ENCODE measurements around the gene CCDC136. TPM values are rescaled to one million over a fixed set of nuclear protein-coding genes. Genes with fewer than 3 reads are reported as not detected.

CCDC136 gene
- total RNA-seq, 4 donors from 2014 or later = 20.7 to 36.5 (median 33.7) TPM

DNA sequence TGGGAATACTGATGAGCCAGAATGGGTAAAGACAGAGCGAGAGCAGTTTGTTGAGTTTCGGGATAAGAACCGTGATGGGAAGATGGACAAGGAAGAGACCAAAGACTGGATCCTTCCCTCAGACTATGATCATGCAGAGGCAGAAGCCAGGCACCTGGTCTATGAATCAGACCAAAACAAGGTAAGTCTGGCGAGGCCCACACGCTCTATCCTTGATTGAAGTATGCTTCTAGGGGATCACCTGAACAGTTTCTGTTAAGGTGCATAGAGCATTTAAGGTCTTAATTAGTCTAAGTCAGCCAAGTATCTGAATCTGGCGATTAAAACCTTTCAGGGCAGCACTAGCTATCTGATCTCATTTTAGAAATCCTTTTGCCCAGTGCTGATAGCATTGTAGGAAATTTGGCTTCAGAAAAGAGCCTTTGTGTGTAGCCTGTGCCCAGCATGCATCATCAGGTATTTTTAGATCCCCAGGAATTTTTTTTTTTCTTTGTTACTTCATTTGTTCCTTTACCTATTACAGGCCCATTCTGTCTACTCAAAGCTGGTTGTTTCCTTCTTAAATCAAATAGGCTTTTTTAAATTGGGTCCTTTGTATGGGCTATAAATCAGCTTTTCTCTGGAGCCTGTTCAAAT, 24.2 kb upstream of the CCDC136 start:
- intact Hi-C loops (cut with DNase I) = no loop called here
- H3K9me3 ChIP-seq = no peaks in the 10 kb centered on the region
- TF ChIP-seq EP300 (IDR thresholded peaks at IDR 0.05) (no peak), POLR2AphosphoS5 (IDR thresholded peaks at IDR 0.05) (peak in 1 of 2 donors; percentile 7), POLR2A (IDR thresholded peaks at IDR 0.05; ENCODE audit: low read depth) (no peak)
- TF ChIP-seq, protein P1, sequence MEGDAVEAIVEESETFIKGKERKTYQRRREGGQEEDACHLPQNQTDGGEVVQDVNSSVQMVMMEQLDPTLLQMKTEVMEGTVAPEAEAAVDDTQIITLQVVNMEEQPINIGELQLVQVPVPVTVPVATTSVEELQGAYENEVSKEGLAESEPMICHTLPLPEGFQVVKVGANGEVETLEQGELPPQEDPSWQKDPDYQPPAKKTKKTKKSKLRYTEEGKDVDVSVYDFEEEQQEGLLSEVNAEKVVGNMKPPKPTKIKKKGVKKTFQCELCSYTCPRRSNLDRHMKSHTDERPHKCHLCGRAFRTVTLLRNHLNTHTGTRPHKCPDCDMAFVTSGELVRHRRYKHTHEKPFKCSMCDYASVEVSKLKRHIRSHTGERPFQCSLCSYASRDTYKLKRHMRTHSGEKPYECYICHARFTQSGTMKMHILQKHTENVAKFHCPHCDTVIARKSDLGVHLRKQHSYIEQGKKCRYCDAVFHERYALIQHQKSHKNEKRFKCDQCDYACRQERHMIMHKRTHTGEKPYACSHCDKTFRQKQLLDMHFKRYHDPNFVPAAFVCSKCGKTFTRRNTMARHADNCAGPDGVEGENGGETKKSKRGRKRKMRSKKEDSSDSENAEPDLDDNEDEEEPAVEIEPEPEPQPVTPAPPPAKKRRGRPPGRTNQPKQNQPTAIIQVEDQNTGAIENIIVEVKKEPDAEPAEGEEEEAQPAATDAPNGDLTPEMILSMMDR (IDR thresholded peaks at IDR 0.05) = no peak
- H3K4me3 ChIP-seq = no peak overlapping the region
- H3K27me3 ChIP-seq = no peaks in the 10 kb centered on the region
- WGBS = 92% methylated on average over 6 of the region's 6 CpGs
- peaks cover 23 to 90% (median 61%) of the 10 kb centered on the region in 4 donors for H3K36me3 ChIP-seq
- H3K4me1 ChIP-seq = peaks cover 10 to 30% (median 26%) of the 10 kb centered on the region in 4 donors
- H3K27ac ChIP-seq (replicated peaks in 1 of 4) = peak overlapping the region; percentile 54 to 68 (median 58)
- DNase-seq (ENCODE audit: extremely low spot score) = no peak

DNA sequence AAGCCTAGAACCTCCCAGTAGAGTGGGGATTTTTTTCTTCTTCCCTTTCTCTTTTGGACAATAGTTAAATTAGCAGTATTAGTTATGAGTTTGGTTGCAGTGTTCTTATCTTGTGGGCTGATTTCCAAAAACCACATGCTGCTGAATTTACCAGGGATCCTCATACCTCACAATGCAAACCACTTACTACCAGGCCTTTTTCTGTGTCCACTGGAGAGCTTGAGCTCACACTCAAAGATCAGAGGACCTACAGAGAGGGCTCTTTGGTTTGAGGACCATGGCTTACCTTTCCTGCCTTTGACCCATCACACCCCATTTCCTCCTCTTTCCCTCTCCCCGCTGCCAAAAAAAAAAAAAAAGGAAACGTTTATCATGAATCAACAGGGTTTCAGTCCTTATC, 21.5 kb upstream of the CCDC136 start:
- Histone ChIP-seq H3K27ac (replicated peaks in 1 of 4) (no peak overlapping the region), H3K27me3 (no peaks in the 10 kb centered on the region), H3K4me3 (no peak overlapping the region), H3K36me3 (peaks cover 23 to 79% (median 52%) of the 10 kb centered on the region in 4 donors), H3K4me1 (peaks cover 10 to 14% (median 11%) of the 10 kb centered on the region in 4 donors), H3K9me3 (no peaks in the 10 kb centered on the region)
- 66% methylated on average over 2 of the region's 2 CpGs for WGBS
- intact Hi-C loops (cut with DNase I) = no loop called here
- TF ChIP-seq POLR2A (IDR thresholded peaks at IDR 0.05; ENCODE audit: low read depth) = no peak
- TF ChIP-seq EP300 (IDR thresholded peaks at IDR 0.05) = no peak
- TF ChIP-seq, protein P1 (IDR thresholded peaks at IDR 0.05) = no peak
- TF ChIP-seq POLR2AphosphoS5 (IDR thresholded peaks at IDR 0.05) = no peak
- DNase-seq (ENCODE audit: extremely low spot score) = no peak

- H3K9me3 ChIP-seq = peaks cover 0 to 9% (median 6%) of the 10 kb centered on the region in 4 donors
- no peaks in the 10 kb centered on the region for H3K4me1 ChIP-seq
- H3K27me3 ChIP-seq = no peaks in the 10 kb centered on the region
- 98% methylated on average over 12 of the region's 12 CpGs for WGBS
- no peak for DNase-seq (ENCODE audit: extremely low spot score)
- intact Hi-C loops (cut with DNase I) = no loop called here
- H3K27ac ChIP-seq (replicated peaks in 1 of 4) = no peak overlapping the region
- peaks cover 21 to 53% (median 32%) of the 10 kb centered on the region in 4 donors for H3K36me3 ChIP-seq
- H3K4me3 ChIP-seq = no peak overlapping the region
- TF ChIP-seq, protein P1 (IDR thresholded peaks at IDR 0.05) = no peak
- no peak for TF ChIP-seq POLR2AphosphoS5 (IDR thresholded peaks at IDR 0.05)
Observed at GRCh38 chr7:128773604-128774003, 18.2 kb upstream of the CCDC136 start.

- Histone ChIP-seq H3K27ac (replicated peaks in 1 of 4) (no peak overlapping the region), H3K9me3 (peaks cover 0 to 9% (median 6%) of the 10 kb centered on the region in 4 donors), H3K4me3 (no peak overlapping the region), H3K36me3 (peaks cover 15 to 48% (median 28%) of the 10 kb centered on the region in 4 donors), H3K4me1 (no peaks in the 10 kb centered on the region), H3K27me3 (no peaks in the 10 kb centered on the region)
- TF ChIP-seq POLR2A (IDR thresholded peaks at IDR 0.05; ENCODE audit: low read depth) (no peak), EP300 (IDR thresholded peaks at IDR 0.05) (no peak), POLR2AphosphoS5 (IDR thresholded peaks at IDR 0.05) (no peak)
- TF ChIP-seq, protein P1 (IDR thresholded peaks at IDR 0.05) = no peak
- no peak for DNase-seq (ENCODE audit: extremely low spot score)
- 93% methylated on average over 13 of the region's 13 CpGs for WGBS
- intact Hi-C loops (cut with DNase I) = no loop called here
Observed at GRCh38 chr7:128774029-128774689, 17.6 kb upstream of the CCDC136 start.

All from esophagus muscularis mucosa (tissue), 4 donors.